Glutamatergic neuron (in vitro differentiated cells): ENCODE results near the gene TRIO. TPM values are rescaled to one million over a fixed set of nuclear protein-coding genes. Genes with fewer than 3 reads are reported as not detected.
A peak's percentile ranks its signal among the peaks of the same experiment; 100 is the strongest.

ENCODE experiments used
- DNase-seq: peaks from one replicate; pipeline ENCODE4 v3.0.0; 2022
- H3K27ac Mint-ChIP-seq: one replicate; pipeline ENCODE4 v1.8.0; 2020; ENCODE audit warnings: mild to moderate bottlenecking, mixed read lengths, inconsistent platforms; ENCODE audit not compliant: unreplicated experiment
- H3K27me3 Mint-ChIP-seq: one replicate; pipeline ENCODE4 v1.8.0; 2020; ENCODE audit warnings: mild to moderate bottlenecking, moderate library complexity, mixed read lengths, inconsistent platforms; ENCODE audit not compliant: unreplicated experiment
- H3K36me3 Mint-ChIP-seq: one replicate; pipeline ENCODE4 v1.8.0; 2020; ENCODE audit warnings: mild to moderate bottlenecking, mixed read lengths, inconsistent platforms; ENCODE audit not compliant: unreplicated experiment
- H3K4me1 Mint-ChIP-seq: one replicate; pipeline ENCODE4 v1.8.0; 2020; ENCODE audit warnings: mild to moderate bottlenecking, low read depth, mixed read lengths, inconsistent platforms; ENCODE audit not compliant: unreplicated experiment
- H3K4me3 Mint-ChIP-seq: one replicate; pipeline ENCODE4 v1.8.0; 2020; ENCODE audit warnings: mild to moderate bottlenecking, mixed read lengths, inconsistent platforms; ENCODE audit not compliant: unreplicated experiment
- H3K9me3 Mint-ChIP-seq: one replicate; pipeline ENCODE4 v1.8.0; 2020; ENCODE audit warnings: mild to moderate bottlenecking, moderate library complexity, mixed read lengths, inconsistent platforms; ENCODE audit not compliant: unreplicated experiment
- CTCF ChIP-seq: fragments of 200-600 bp; sonication (generic); IDR thresholded peaks from one replicate; pipeline ENCODE4 v1.5.0; 2021; ENCODE audit not compliant: partially characterized antibody, unreplicated experiment
- total RNA-seq: library from RNA; stranded (reverse); fragmentation: NEBNext Ultra II Directional; extraction: Animal tissue kit (Norgen Biotek cat#: 25700); gene quantifications from one replicate; pipeline ENCODE4 v1.2.1, GENCODE V29; 2021; ENCODE audit not compliant: unreplicated experiment

Gene TRIO
- total RNA-seq, 1 donor from 2014 or later: 281 TPM

DNA sequence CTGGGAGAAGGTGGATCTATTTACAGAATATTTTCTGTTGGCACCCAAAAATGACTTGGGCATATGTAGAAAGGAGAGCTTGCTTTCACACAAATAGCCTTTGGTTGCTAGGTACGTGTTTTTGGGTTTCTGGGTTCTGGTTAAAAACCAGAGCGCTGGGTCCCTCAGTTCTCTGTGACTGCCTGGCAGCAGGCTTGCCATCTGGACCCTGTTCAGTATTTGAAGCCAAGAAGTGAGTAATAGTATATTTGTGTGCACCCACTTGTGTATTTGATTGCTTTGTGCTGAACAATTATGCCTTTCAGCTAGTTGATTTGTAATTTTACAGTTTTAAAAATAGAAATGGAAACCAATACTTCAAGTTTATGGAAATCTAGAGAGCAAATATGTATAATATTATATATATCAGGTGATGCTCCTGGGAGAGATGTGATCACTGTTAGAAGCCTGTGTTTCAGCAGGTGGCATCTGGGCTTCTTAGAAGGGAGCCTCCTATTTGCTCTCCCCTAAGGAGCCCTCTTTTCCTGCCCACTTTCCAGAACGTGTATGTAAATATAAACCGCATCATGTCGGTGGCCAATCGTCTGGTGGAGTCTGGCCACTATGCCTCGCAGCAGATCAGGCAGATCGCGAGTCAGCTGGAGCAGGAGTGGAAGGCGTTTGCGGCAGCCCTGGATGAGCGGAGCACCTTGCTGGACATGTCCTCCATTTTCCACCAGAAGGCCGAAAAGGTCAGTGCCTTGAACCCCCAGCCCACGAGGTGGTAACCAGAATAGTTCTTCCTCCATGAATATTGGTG lies 153.6 kb downstream of the TRIO start:
- no peak for DNase-seq
- Mint-ChIP-seq H3K27me3 (peaks cover 4% of the 10 kb centered on the region), H3K36me3 (no peaks in the 10 kb centered on the region), H3K27ac (peak overlapping the region; percentile 65), H3K4me3 (peak overlapping the region; percentile 1), H3K4me1 (peaks cover 45% of the 10 kb centered on the region), H3K9me3 (peaks cover 9% of the 10 kb centered on the region)
- no peak for TF ChIP-seq CTCF

DNA sequence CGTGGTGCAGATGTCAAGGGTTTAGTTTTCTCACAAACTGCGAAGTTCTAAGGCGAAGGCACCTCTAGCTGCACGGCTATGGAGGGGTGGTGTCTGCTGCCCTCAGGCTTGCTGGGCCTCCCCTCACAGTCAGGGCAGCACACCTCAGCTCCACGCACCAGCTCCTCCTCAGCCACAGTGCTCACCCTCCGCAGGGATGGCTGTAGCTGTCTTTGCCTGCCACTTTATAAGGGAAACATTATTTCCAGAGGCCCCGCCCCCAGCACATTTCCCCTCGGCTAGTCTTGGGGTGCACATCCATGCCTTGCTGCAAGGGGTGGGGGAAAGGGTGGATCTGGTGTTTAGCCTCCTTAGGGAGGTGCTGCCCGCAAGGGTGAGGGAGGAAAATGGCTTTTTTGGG lies 154.6 kb downstream of the TRIO start:
- DNase-seq: no peak
- Mint-ChIP-seq H3K27ac (peak overlapping the region; percentile 7), H3K4me3 (no peak overlapping the region), H3K9me3 (peaks cover 7% of the 10 kb centered on the region), H3K36me3 (no peaks in the 10 kb centered on the region), H3K27me3 (peaks cover 6% of the 10 kb centered on the region), H3K4me1 (peaks cover 36% of the 10 kb centered on the region)
- no peak for TF ChIP-seq CTCF

- Mint-ChIP-seq H3K27ac (peak overlapping the region; percentile 29), H3K4me3 (no peak overlapping the region), H3K4me1 (peaks cover 30% of the 10 kb centered on the region), H3K27me3 (peaks cover 7% of the 10 kb centered on the region), H3K36me3 (no peaks in the 10 kb centered on the region), H3K9me3 (peaks cover 9% of the 10 kb centered on the region)
- no peak for TF ChIP-seq CTCF
- no peak for DNase-seq
These were observed 155.1 kb downstream of the TRIO start for GRCh38 chr5:14298126-14298847.

- peaks cover 28% of the 10 kb centered on the region for H3K4me1 Mint-ChIP-seq
- H3K36me3 Mint-ChIP-seq: no peaks in the 10 kb centered on the region
- peaks cover 9% of the 10 kb centered on the region for H3K27me3 Mint-ChIP-seq
- no peak for DNase-seq
- H3K9me3 Mint-ChIP-seq: peaks cover 9% of the 10 kb centered on the region
- peak overlapping the region; percentile 6 for H3K4me3 Mint-ChIP-seq
- H3K27ac Mint-ChIP-seq: peak overlapping the region; percentile 39
- no peak for TF ChIP-seq CTCF
These were observed 156.5 kb downstream of the TRIO start for GRCh38 chr5:14299666-14300065.

DNA sequence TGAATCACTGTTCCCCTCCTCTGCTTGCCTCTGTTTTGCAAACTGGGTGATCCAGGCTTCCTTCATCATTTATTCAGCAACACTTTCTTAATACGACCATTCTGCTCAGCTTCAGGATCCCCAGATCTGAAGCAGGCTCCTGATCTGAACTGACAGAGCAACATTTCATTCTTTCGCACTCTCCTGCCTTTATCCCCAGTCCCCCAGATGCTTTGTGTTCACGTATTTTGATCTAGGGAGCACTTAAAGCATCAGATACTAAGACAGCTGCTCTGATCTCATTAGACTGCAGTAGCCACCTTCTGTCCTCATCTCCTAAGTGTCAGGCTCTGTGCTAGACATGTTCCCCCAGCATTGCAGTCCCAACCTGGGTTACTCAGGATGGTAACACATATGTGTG lies 158.0 kb downstream of the TRIO start:
- peaks cover 6% of the 10 kb centered on the region for H3K27me3 Mint-ChIP-seq
- peaks cover 16% of the 10 kb centered on the region for H3K4me1 Mint-ChIP-seq
- H3K36me3 Mint-ChIP-seq: no peaks in the 10 kb centered on the region
- peaks cover 7% of the 10 kb centered on the region for H3K9me3 Mint-ChIP-seq
- peak overlapping the region; percentile 91 for H3K27ac Mint-ChIP-seq
- H3K4me3 Mint-ChIP-seq: peak overlapping the region; percentile 25
- no peak for DNase-seq
- no peak for TF ChIP-seq CTCF
